ENCODE results near the gene FBLN2. TPM values are rescaled to one million over a fixed set of nuclear protein-coding genes. Genes with fewer than 3 reads are reported as not detected.

The FBLN2 gene
- total RNA-seq, 1 donor from 2014 or later, result 4.8 TPM

- DNase-seq (ENCODE audit: low spot score) (no peak), ATAC-seq (no peak)
Observed at GRCh38 chr3:13529196-13530112, 19.5 kb upstream of the FBLN2 start.

DNA sequence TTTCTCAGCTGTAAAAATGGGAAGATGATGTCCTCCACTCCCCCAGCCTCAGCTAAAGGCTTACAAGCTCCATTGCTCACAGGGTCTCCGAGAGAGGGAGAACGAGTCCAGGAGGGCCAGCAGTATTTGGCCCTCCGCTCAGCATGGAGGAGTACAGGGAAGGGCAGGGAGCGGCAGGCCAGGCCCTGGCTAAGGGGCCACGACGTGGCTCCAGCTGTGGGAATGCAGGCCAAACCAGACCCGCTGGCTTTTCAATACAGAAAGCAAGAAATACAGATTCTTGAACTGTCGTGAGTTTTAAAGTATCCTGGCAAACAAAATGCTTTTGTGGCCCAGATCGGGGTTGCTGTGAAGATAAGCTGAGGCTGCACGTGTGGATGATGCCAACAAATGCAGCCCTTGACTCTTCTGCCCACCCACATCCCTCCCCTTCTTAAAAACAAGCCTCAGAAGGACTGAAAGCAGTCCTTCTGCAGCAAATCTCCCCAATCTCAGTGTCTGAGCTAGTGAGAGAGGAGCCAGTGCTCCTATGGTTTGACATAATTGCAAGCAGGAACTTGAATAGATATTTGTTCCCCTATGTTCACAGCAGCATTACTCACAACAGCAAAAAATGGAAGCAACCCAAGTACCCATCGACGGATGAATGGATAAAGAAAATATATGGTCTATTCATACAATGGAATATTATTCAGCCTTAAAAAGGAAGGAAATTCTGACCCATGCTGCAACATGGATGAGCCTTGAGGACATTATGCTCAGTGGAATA lies 18.5 kb upstream of the FBLN2 start:
- DNase-seq (ENCODE audit: low spot score) (no peak), ATAC-seq (no peak)

- DNase-seq (ENCODE audit: low spot score) (no peak), ATAC-seq (no peak)
Observed at GRCh38 chr3:13532085-13532484, 16.8 kb upstream of the FBLN2 start.

DNA sequence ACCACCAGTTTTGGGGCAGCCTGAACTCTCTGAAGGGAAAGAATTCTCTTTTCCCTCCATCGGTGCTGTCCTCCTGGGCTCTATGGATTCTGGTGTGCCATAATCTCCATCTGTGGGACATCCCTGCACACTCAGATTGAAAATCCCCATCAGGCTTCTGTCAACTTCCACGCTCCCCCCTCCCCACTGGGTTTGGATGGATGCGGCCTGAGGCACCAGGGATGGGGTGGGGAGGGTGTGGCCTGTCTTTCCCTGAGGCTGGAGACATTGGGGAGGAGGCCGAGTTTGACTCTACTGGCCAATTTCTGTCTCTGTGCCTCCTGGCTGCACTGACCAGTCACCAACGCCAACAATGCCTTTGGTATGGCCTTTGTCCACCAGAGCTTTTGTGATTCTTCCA lies 16.3 kb upstream of the FBLN2 start:
- no peak for DNase-seq (ENCODE audit: low spot score)
- ATAC-seq, result no peak

GRCh38 chr3:13533885-13534301 lies 15.0 kb upstream of the FBLN2 start:
- DNase-seq (ENCODE audit: low spot score) (no peak), ATAC-seq (no peak)

DNA sequence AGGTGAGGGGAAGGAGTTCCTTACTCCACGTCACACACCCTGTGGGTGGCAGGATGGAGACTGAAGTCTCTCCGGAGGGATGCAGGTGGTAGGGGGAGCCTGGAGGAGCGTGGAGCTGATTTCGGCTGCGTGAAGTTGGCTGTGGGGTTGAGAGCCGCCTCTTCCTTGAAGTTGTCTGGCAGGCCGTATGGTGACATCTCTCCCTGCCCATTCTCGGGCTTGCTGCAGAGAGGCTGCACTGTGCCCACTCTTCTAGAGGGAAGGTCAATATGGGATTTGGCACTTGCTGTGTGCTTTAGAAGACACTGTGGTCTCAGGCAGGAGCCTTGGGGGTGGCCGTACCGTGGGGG lies 13.4 kb upstream of the FBLN2 start:
- no peak for ATAC-seq
- no peak for DNase-seq (ENCODE audit: low spot score)

- ATAC-seq (no peak), DNase-seq (ENCODE audit: low spot score) (no peak)
Observed at GRCh38 chr3:13535905-13536304, 13.0 kb upstream of the FBLN2 start.

DNA sequence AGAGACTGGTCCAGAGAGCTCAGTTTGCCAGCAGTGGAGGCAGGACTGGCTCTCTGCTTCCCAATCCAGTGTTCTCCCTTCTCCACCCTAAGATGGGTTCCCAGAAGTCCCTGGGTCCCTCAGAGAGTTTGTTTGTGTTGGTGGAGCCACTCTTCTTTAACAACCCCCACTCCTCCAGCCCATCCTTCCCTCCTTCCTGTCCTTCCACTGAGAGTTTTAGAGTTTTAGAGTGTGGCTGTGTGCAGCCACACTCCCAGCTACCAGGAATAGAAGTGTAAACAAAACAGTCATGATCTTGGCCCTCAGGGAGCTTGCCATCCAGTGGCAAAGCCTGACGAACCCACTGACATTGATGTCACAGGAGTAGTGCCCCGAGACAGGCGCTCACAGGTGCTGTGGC lies 12.5 kb upstream of the FBLN2 start:
- no peak for DNase-seq (ENCODE audit: low spot score)
- no peak for ATAC-seq

- ATAC-seq, result no peak
- DNase-seq (ENCODE audit: low spot score), result no peak
Observed at GRCh38 chr3:13536832-13537231, 12.1 kb upstream of the FBLN2 start.

GRCh38 chr3:13537244-13537908 lies 11.5 kb upstream of the FBLN2 start:
- no peak for DNase-seq (ENCODE audit: low spot score)
- no peak for ATAC-seq

DNA sequence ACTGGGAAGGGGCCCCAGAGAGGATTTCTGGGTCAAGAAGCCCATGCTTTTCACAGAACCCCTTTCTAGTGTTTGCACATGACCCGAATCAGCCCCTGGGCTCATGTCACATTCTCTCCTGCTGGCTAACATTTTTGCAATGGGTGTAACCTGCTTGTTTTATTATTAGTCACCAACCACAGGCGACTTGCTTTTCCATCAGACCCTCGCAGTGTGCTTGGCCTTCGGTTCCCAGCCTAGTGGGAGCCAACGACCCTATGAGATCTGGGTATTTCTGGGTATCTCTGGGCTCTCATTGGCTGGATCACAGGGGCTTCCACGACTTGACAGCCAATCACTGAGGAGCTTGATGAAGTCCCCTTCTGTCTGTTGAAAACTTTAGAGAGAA lies 11.0 kb upstream of the FBLN2 start:
- DNase-seq (ENCODE audit: low spot score) (no peak), ATAC-seq (no peak)

GRCh38 chr3:13538520-13539291 lies 10.2 kb upstream of the FBLN2 start:
- DNase-seq (ENCODE audit: low spot score), result no peak
- ATAC-seq, result no peak

DNA sequence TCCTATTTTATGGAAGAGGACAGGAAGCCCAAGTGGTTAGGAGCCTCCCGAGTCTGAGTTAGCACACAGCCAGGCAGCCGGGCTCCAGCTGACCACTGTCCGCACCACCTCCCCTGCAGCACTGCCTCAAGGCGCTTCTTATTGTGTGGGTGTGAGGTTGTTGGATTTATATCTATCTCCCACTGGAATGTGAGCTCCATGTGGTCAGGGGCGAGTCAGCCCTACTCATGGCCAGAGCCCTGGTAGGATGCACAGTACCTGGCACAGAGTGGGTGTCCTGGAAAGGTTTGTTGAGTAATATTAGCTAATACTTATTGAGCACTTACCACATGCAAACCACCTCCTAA lies 9.7 kb upstream of the FBLN2 start:
- DNase-seq (ENCODE audit: low spot score) (no peak), ATAC-seq (no peak)

GRCh38 chr3:13539671-13540070 lies 9.3 kb upstream of the FBLN2 start:
- DNase-seq (ENCODE audit: low spot score) (no peak), ATAC-seq (no peak)

DNA sequence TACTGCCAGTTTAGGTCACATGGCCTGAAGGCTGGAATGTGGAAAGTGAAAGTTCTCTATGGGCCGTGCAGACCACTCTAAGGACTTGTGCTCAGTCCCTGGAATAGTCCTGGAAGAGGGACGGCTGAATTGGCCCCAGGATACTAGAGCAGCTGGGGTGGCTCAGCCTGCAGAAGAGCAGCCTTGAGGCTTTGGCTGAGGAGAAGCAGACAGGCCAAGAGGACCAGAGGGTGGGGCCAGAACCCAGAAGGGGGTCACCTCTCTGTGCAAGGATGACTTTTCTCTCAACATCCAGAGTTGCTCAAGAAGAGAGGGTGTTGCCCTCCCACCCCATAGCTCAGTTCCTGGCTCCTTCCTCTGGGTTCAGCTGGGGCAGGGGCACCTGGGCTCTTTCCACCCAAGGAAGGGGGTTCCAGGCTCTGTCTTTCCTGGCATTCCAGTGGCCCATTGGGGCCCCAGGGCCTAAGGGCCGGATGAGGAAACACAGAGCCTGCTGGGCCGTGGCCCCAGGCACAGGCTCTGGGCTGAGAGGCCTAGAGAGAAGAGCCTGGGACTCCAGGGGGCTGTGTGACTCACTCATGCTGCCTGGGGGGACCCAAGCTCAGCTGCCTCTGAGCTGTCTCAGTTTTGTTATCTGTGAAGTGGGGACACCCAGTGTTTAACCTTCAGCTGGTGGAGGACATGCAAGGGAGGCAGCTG lies 8.5 kb upstream of the FBLN2 start:
- ATAC-seq, result no peak
- DNase-seq (ENCODE audit: low spot score), result no peak

DNA sequence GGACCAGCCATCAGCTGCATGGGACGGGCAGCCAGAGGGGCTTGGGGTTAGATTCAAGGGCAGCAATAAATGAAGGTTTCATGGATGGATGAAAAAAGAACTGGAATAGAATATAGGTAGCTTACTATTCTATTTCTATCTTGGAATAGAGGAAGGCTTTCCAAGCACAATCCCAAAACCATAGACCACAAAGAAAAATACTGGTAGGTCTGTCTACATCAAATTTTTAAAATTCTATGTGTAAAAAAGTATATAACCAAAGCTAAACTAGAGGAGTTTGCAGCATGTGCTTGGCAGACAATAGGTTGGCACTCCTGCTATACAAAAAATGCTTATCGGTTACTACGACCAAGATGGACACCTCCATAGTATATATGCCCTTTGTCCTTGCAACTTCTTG lies 7.2 kb upstream of the FBLN2 start:
- no peak for ATAC-seq
- DNase-seq (ENCODE audit: low spot score), result no peak

- ATAC-seq (no peak), DNase-seq (ENCODE audit: low spot score) (no peak)
Observed at GRCh38 chr3:13542142-13542541, 6.8 kb upstream of the FBLN2 start.

- ATAC-seq, result no peak
- DNase-seq (ENCODE audit: low spot score), result no peak
Observed at GRCh38 chr3:13543253-13543652, 5.7 kb upstream of the FBLN2 start.

GRCh38 chr3:13544293-13544831 lies 4.6 kb upstream of the FBLN2 start:
- no peak for ATAC-seq
- DNase-seq (ENCODE audit: low spot score), result no peak

DNA sequence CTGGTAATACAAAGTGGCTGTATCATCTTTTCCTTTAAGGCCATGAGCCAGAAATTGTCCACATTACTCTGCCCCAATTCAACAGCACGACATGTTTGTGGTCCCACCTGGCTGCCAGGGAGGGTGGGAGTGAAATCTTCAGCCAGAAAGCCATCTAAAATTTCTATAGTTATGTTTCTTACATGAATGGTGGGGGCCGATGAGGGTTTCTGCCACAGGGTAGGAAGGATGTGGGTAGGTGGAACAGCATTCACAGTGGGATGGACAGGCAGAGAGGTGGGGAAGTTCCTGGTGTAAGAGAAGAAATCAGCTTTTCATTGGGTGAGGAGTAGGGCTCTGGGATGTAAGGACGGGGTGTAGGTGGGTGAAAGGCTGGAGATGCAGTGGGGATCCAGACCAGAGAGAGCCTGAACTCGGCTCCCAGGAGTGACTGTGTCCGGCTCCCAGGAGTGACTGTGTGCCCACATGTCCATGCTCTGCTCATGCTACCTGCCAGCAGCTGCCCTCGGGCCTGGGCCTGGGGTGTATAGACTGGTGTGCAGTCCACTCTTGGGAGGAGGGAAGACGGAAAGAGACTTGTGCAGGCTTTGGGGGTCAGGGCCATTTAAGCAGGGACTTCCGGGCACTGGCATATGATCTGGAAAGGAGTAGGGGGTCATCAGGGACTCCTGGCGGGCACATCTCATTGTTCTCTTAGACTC lies 3.8 kb upstream of the FBLN2 start:
- ATAC-seq, result no peak
- DNase-seq (ENCODE audit: low spot score), result no peak
